Tracheal epithelial cell (primary cell): ENCODE measurements around the gene MFSD2A. TPM values are rescaled to one million over a fixed set of nuclear protein-coding genes. Genes with fewer than 3 reads are reported as not detected.

ENCODE experiments used
- total RNA-seq: library from RNA; depleted of rRNA; stranded (reverse); fragments of >200 nt; gene quantifications from 2 replicates; pipeline ENCODE4 v1.2.1, GENCODE V29; 2014

MFSD2A gene
- 17.1 and 17.8 TPM in 2 replicates for total RNA-seq

GRCh38 chr1:39954870-39955546 is at the start of gene MFSD2A:
Gene MFSD2A (plus strand): TSS chr1:39955145. CDS start chr1:39955293, 148 bp downstream.

Other genes with a start within 250 kb of the MFSD2A start
- gene PPIE, start 216.3 kb upstream of the MFSD2A start, total RNA-seq, result 37.6 and 42.2 TPM in 2 replicates
- gene OXCT2, start 183.8 kb upstream of the MFSD2A start, total RNA-seq, result 0.64 and 0.72 TPM in 2 replicates
- gene BMP8B, start 166.3 kb upstream of the MFSD2A start, total RNA-seq, result 0.72 and 3.0 TPM in 2 replicates
- 31.3 and 43.9 TPM in 2 replicates for gene TRIT1, start 71.6 kb upstream of the MFSD2A start, total RNA-seq
- 7.0 and 20.5 TPM in 2 replicates for gene MYCL, start 53.2 kb upstream of the MFSD2A start, total RNA-seq
- gene CAP1, start 85.6 kb downstream of the MFSD2A start, total RNA-seq, result 301 and 621 TPM in 2 replicates
- 30.1 and 31.1 TPM in 2 replicates for gene PPT1, start 142.1 kb downstream of the MFSD2A start, total RNA-seq
- 30.1 and 37.1 TPM in 2 replicates for gene RLF, start 206.2 kb downstream of the MFSD2A start, total RNA-seq